HG03097 (cell line): ENCODE data around the gene DCTN3.

Source experiments
- ATAC-seq: cut with Tn5 transposase; IDR thresholded peaks from one replicate; pipeline ENCODE4 v1.9.1; 2021; ENCODE audit not compliant: unreplicated experiment, low FRiP score

Gene DCTN3

DNA sequence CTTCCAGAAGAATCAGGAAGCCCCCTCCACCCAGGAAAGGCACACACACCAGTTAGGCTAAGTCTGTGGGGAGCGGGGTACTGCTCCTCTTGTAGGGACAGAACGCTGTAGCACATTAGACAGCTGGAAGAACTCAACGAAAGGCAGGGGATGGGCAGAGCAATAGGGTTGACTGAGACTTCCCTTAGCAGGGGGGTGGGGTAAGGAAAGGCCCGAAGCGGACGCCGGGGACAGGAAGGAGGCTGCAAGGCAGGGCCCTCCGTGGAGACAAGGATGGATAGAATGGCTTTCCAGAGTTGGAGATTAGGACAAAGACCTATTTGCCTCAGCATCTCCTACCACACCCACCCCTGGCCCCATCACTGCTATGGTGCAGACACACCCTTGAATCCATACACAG lies 45.1 kb downstream of the DCTN3 start:
- no peak for ATAC-seq

DNA sequence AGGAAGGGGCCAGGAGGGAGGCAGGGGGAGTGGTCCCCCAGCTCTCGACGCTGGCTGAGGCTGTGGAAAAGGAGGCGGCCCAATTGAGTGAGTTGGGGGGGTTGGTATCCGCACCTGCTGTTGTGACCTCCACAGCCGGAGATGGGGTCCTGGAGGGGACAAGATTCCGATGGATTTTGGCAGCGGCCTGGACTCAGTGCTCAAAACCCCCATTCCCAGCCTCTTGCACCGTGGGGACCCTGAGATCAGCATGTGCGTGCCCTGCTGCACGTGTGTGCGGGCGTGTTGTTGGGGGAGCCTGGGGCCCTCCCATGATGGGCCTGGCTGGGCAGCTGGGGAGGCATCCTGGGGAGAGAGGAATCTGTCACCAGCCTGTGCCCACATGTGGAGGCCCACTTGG lies 45.7 kb downstream of the DCTN3 start:
- ATAC-seq = no peak

DNA sequence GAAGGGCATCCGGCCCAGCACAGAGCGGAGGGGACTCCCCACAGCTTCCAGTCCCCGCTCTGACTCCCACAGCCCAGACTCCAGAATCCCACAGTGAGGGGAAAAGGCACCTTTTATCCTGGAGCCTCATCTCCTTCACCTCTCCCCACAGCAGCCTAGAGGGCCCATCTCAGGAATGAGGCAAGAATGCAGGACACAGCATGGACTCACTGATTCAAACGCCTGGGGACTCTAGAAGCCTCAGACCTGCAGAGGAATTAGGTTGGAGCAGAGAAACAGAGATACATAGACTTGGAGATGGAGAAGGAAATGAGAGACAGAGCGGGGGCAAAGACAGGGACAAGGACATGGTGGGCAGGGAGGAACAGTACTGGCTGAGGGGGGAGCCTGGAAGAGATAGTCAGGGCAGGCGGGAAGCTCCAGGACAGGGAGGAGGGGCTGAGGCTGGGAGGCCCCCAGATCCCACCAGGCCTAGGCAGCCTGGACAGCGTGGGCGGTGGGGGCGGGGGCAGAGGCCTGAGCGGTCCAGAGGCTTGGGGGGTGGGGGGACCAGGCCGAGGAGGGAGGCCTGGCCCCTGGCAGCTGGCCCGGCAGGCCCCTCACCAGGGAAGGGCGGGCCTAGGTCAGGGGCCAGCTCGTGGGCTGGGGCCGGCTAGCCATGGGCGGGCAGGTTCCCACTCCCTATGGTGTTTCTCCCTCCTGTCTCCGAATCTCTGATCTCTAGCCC lies 46.5 kb downstream of the DCTN3 start:
- ATAC-seq = no peak

DNA sequence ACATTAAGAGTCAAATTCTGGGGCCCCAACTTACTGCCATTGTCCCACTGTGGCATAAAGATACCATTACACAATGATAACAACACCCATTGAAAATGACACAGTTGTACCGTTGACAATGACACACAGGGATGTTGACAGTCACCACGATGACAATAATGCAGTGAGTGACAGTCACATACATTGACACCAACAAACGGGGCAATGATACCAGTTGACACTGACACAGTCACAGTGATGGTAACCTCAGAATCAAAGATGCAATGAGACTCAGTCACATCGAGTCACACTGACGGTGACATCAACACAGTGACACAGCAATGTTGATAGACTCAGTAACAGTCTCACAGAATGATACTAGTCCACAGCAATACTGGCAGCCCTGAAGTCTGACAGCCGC lies 47.7 kb downstream of the DCTN3 start:
- ATAC-seq = no peak

DNA sequence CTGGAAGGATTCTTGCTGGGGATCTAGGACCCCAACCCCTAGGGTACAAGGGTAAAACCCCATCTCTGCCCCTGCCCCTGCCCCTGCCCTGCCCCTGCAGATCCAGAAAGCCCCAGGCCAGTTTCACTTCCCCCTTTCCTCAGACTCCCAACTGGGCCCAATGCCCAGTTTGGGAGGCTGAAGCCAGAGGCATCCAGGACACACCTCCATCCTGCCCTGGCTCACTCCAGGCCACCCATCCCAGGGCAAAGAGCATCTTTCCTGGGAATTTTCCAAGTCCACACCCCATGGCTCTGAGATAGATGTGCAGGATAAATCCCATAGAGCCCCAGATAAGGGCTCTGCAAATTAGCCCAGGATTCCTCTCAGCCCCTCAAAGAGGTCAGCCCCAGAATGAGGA lies 48.2 kb downstream of the DCTN3 start:
- ATAC-seq = no peak

DNA sequence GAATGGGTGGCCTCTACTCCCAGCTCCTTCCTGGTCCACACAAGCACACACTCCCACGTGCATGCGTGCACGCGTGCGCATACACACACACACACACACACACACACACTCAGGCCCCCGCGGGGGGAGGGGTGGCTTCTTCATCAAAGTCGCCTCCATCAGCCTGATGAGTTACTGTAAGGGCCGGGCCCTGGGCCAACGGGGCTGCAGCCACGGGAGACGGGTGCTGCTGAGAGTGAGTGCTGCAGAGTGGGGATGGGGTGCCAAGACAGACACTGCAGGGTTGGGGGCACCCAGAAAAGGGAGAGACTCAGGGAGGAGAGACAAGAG lies 48.8 kb downstream of the DCTN3 start:
- no peak for ATAC-seq

DNA sequence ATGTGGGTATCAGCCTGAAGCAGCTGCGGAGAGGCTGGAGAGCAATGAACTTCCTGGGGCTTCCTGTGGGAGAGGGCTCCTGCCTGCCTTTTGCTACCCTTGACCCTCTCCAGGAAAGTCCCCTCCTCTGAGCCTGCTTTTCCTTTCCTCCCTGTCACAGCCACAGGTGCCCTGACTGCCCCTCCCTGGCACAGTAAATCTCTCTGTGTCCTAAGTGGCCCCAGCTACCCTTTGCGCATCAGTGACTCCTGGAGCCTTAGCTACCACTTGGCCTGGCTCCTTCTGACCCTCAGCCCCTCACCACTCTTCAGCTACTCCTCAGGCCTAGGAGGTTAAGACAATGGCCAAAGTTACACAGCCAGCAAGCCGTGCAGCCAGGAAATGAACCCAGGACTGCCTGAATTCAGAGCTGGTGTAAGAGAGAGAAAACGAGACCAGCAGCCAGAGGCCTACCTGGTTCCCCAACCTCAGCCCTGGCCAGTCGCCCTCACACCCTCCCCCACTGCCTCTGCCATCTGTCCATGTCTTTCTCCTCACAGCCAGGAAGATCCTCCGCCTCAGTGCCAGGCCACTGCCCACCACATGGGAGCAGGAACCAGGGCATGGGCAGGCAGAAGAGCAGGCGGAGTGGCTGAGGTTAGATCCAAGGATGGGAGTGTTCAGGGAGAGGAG lies 49.4 kb downstream of the DCTN3 start:
- ATAC-seq = no peak

DNA sequence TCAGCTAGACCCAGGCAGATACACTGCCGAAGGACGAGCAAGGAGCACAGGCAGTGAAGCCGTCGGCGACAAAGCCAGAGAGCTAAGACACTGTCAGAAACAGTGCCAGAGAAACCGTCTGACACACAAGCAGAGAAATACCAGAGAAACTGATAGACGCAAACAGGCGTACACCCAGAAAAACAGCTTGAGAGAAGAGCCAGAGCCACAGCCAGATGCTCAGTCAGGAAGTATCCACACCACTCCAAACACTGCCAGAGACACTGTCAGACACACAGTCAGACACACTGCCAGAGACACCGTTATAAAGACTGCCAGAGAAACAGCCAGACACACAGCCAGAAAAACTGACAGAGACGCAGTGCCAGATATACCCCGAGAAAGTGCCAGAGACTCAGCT lies 49.9 kb downstream of the DCTN3 start:
- no peak for ATAC-seq

DNA sequence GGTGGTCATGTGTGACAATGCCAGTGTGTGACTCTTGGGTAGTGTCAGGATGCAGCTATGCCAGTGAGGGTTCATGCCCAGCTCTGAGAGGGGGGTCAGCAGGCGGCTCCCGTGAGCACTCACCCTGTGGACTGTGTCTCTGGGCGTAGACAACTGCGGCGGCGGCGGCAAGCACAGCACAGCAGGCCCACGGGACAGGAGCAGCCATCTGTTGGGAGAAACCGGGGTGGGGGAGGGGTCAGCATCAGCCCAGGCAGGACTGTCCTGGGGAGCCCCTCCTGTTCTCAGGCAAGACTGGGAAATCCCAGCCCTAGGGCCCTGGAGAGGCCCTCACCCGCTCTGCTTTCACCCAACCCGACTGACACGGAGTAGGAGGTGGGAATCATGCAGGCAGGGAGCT lies 51.5 kb downstream of the DCTN3 start:
- ATAC-seq = no peak

DNA sequence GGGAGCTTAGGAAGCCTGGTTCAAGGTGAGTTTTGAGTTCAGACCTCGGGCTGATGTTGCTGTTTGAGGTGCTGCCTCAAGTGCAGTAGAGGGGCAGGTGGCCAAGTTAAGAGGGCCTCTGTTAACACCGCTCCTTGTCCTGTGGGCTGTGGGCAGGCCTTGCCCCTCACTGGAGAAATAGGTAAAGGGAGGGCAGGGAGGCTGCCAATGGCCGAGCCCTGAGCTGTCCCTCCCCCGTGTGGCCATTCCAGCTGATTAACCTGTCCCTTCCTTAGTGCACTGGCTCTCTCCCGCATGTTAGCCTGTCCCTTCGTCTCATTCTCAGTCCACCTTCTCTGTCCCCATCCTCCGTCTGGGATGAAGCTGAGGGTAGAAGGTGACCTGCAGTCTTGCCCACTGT lies 52.2 kb downstream of the DCTN3 start:
- ATAC-seq = no peak

DNA sequence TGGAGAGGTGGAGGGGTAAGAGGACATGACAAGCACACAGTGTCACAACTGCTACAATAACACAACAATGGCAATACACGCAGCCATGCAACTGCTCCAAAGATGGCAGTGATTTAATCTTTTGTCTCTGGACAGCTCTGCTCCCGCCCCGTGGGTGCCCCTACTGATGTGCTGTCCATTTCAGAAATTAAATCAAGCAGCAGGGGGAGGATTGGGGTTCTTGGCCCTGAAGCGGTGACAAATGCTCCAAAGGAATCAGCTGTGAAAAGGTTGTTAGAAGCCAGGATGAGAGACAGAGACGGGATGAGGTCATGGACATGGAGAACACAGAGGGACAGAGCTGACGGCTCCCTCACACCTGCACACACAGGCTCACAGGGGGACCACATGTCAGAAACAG lies 53.3 kb downstream of the DCTN3 start:
- ATAC-seq = no peak

DNA sequence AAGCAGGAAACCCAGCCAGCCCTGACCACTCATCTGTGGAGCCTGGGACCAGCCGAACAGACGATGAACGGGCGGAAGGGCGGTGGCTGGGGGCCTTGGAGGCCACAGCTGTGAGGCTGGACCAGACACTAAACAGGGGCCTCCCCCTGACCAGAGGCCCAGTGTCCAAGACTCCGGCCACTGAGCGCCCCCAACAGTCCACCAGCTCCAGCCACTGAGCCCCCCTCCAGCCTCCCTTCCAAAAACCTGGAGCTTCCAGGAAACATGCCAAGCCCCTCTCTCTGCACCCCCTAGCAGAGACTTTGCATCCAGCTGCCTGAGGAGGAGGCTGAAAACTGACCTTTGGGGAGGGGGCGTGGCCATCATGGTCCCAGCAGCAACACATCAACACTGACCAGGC lies 54.0 kb downstream of the DCTN3 start:
- no peak for ATAC-seq

DNA sequence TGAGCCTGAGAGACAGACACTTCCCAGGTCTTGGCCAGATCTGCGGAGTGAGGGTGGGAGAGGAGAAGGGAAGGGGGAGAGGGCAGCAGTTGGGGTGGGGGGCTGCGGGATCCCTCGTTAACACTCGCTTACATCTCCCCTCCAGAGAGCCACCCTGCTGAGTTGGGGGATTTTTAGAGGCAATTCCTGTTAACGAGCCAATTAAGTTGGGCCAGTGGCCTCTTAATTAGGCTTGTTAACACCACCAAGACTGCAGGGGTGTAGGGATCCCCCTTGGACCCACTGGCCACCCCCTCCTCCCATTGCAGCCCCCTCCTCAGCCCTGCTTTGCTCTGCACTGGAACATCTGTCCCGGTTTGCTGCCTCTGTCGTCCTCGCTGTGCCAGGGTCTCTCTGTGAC lies 54.4 kb downstream of the DCTN3 start:
- no peak for ATAC-seq

DNA sequence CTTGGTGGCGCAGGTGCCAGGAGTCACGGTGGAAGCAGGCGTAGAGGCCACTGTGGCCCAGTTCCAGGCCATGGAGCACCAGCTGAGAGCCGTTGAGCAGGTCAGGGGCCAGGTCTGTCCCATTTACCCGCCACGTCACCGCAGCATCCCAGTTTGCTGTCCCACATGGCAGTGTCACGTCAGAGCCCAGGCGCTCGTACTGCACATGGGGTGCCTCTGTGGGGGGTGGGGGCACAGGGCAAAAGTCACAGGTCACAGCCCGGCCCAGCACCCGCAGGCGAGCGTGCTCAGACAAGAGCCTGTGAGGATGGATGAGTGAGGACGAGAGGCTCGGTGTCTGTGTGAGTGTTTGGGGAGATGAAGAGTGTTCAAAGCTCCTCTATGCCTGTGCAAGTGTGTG lies 55.7 kb downstream of the DCTN3 start:
- no peak for ATAC-seq
